Fibroblast of lung (primary cell): ENCODE data around the gene TARM1.
A peak's percentile ranks its signal among the peaks of the same experiment; 100 is the strongest.

Source experiments
- CTCF ChIP-seq, 2 donors: IDR thresholded peaks in 1 of 2; conservative IDR thresholded peaks in 1 of 2; 1 replicate in 1 of 2; 2 replicates in 1 of 2; pipeline ENCODE4 v1.5.1; 2011 to 2012; ENCODE audit warnings: low read length in 2 of 2, control low read depth in 1 of 2, inconsistent platforms in 1 of 2, low read depth in 1 of 2, mild to moderate bottlenecking in 1 of 2
- EZH2 ChIP-seq: IDR thresholded peaks from 2 replicates; pipeline ENCODE4 v1.5.1; 2012; ENCODE audit warnings: low read length, control low read depth, mild to moderate bottlenecking; ENCODE audit errors: missing control alignments

- TF ChIP-seq CTCF (conservative IDR thresholded peaks at IDR 0.05 in 1 of 2, IDR thresholded peaks at IDR 0.05 in 1 of 2; ENCODE audit: low read depth in 1 of 2, low read length in 2 of 2) (peak; percentile 34 to 45), EZH2 (no peak)
Observed at GRCh38 chr19:54096617-54097106, 15.5 kb upstream of the TARM1 start.
